Measurements from ENCODE around the gene CDH5. TPM values are rescaled to one million over a fixed set of nuclear protein-coding genes. Genes with fewer than 3 reads are reported as not detected.
A peak's percentile ranks its signal among the peaks of the same experiment; 100 is the strongest.

Gene CDH5
- total and polyA plus RNA-seq, 2 donors: 7.5 to 12.0 TPM

GRCh38 chr16:66397736-66398433 lies 31.4 kb downstream of the CDH5 start:
- H3K4me1 ChIP-seq (ENCODE audit: control insufficient read depth in 2 of 2, insufficient read depth in 2 of 2, low read length in 2 of 2): no peaks in the 10 kb centered on the region
- H3K4me3 ChIP-seq (ENCODE audit: low read length in 2 of 2): no peak overlapping the region
- H3K27ac ChIP-seq (ENCODE audit: low read depth in 1 of 2, low read length in 1 of 2): no peak overlapping the region
- no peaks in the 10 kb centered on the region for H3K36me3 ChIP-seq (ENCODE audit: control insufficient read depth in 2 of 2, insufficient read depth in 2 of 2, low read length in 1 of 2)
- no peak for DNase-seq (ENCODE audit: low read depth in 6 of 9, low spot score in 9 of 9)
- WGBS: 79% methylated on average over 5 of the region's 5 CpGs
- peaks cover 0 to 2% of the 10 kb centered on the region in 2 donors for H3K27me3 ChIP-seq (ENCODE audit: control insufficient read depth in 2 of 2, insufficient read depth in 1 of 2, low read length in 1 of 2)
- no peaks in the 10 kb centered on the region for H3K9me3 ChIP-seq (ENCODE audit: control insufficient read depth in 2 of 2, insufficient read depth in 1 of 2, low read length in 1 of 2)

GRCh38 chr16:66399031-66399430 lies 32.5 kb downstream of the CDH5 start:
- Histone ChIP-seq H3K27me3 (ENCODE audit: control insufficient read depth in 2 of 2, insufficient read depth in 1 of 2, low read length in 1 of 2) (peaks cover 0 to 5% of the 10 kb centered on the region in 2 donors), H3K27ac (ENCODE audit: low read depth in 1 of 2, low read length in 1 of 2) (no peak overlapping the region), H3K9me3 (ENCODE audit: control insufficient read depth in 2 of 2, insufficient read depth in 1 of 2, low read length in 1 of 2) (no peaks in the 10 kb centered on the region), H3K36me3 (ENCODE audit: control insufficient read depth in 2 of 2, insufficient read depth in 2 of 2, low read length in 1 of 2) (no peaks in the 10 kb centered on the region), H3K4me1 (ENCODE audit: control insufficient read depth in 2 of 2, insufficient read depth in 2 of 2, low read length in 2 of 2) (no peaks in the 10 kb centered on the region), H3K4me3 (ENCODE audit: low read length in 2 of 2) (no peak overlapping the region)
- no peak for DNase-seq (ENCODE audit: low read depth in 6 of 9, low spot score in 9 of 9)
- 93% methylated on average over 3 of the region's 3 CpGs for WGBS

GRCh38 chr16:66399930-66400329 lies 33.4 kb downstream of the CDH5 start:
- Histone ChIP-seq H3K27ac (ENCODE audit: low read depth in 1 of 2, low read length in 1 of 2) (no peak overlapping the region), H3K36me3 (ENCODE audit: control insufficient read depth in 2 of 2, insufficient read depth in 2 of 2, low read length in 1 of 2) (no peaks in the 10 kb centered on the region)
- WGBS: 95% methylated on average over 3 of the region's 3 CpGs

GRCh38 chr16:66400503-66401380 lies 34.3 kb downstream of the CDH5 start:
- no peaks in the 10 kb centered on the region for H3K36me3 ChIP-seq (ENCODE audit: control insufficient read depth in 2 of 2, insufficient read depth in 2 of 2, low read length in 1 of 2)
- WGBS: 92% methylated on average over 20 of the region's 20 CpGs
- H3K4me3 ChIP-seq (ENCODE audit: low read length in 2 of 2): no peak overlapping the region
- DNase-seq (ENCODE audit: low read depth in 6 of 9, low spot score in 9 of 9): peak in 1 of 9 donors; percentile 10
- peaks cover under 1 to 10% of the 10 kb centered on the region in 2 donors for H3K27me3 ChIP-seq (ENCODE audit: control insufficient read depth in 2 of 2, insufficient read depth in 1 of 2, low read length in 1 of 2)
- H3K27ac ChIP-seq (ENCODE audit: low read depth in 1 of 2, low read length in 1 of 2): no peak overlapping the region
- no peaks in the 10 kb centered on the region for H3K4me1 ChIP-seq (ENCODE audit: control insufficient read depth in 2 of 2, insufficient read depth in 2 of 2, low read length in 2 of 2)
- H3K9me3 ChIP-seq (ENCODE audit: control insufficient read depth in 2 of 2, insufficient read depth in 1 of 2, low read length in 1 of 2): no peaks in the 10 kb centered on the region

More at GRCh38 chr16:66399930-66400329, 33.4 kb downstream of the CDH5 start:
- H3K27me3 ChIP-seq (ENCODE audit: control insufficient read depth in 2 of 2, insufficient read depth in 1 of 2, low read length in 1 of 2): peaks cover 0 to 5% of the 10 kb centered on the region in 2 donors
- no peaks in the 10 kb centered on the region for H3K9me3 ChIP-seq (ENCODE audit: control insufficient read depth in 2 of 2, insufficient read depth in 1 of 2, low read length in 1 of 2)
- no peak overlapping the region for H3K4me3 ChIP-seq (ENCODE audit: low read length in 2 of 2)
- H3K4me1 ChIP-seq (ENCODE audit: control insufficient read depth in 2 of 2, insufficient read depth in 2 of 2, low read length in 2 of 2): no peaks in the 10 kb centered on the region
- DNase-seq (ENCODE audit: low read depth in 6 of 9, low spot score in 9 of 9): no peak

- 89% methylated on average over 11 of the region's 11 CpGs for WGBS
- no peak overlapping the region for H3K4me3 ChIP-seq (ENCODE audit: low read length in 2 of 2)
- H3K27ac ChIP-seq (ENCODE audit: low read depth in 1 of 2, low read length in 1 of 2): no peak overlapping the region
- H3K36me3 ChIP-seq (ENCODE audit: control insufficient read depth in 2 of 2, insufficient read depth in 2 of 2, low read length in 1 of 2): no peaks in the 10 kb centered on the region
- peaks cover 0 to 3% of the 10 kb centered on the region in 2 donors for H3K4me1 ChIP-seq (ENCODE audit: control insufficient read depth in 2 of 2, insufficient read depth in 2 of 2, low read length in 2 of 2)
- no peak for DNase-seq (ENCODE audit: low read depth in 6 of 9, low spot score in 9 of 9)
- no peaks in the 10 kb centered on the region for H3K9me3 ChIP-seq (ENCODE audit: control insufficient read depth in 2 of 2, insufficient read depth in 1 of 2, low read length in 1 of 2)
- H3K27me3 ChIP-seq (ENCODE audit: control insufficient read depth in 2 of 2, insufficient read depth in 1 of 2, low read length in 1 of 2): peaks cover 2 to 17% of the 10 kb centered on the region in 2 donors
Measured at GRCh38 chr16:66401610-66402009, 35.1 kb downstream of the CDH5 start.

GRCh38 chr16:66402166-66402565 lies 35.7 kb downstream of the CDH5 start:
- H3K27me3 ChIP-seq (ENCODE audit: control insufficient read depth in 2 of 2, insufficient read depth in 1 of 2, low read length in 1 of 2): peaks cover 2 to 22% of the 10 kb centered on the region in 2 donors
- H3K4me1 ChIP-seq (ENCODE audit: control insufficient read depth in 2 of 2, insufficient read depth in 2 of 2, low read length in 2 of 2): peaks cover 0 to 7% of the 10 kb centered on the region in 2 donors
- H3K4me3 ChIP-seq (ENCODE audit: low read length in 2 of 2): no peak overlapping the region
- WGBS: 96% methylated on average over 12 of the region's 12 CpGs
- no peak overlapping the region for H3K27ac ChIP-seq (ENCODE audit: low read depth in 1 of 2, low read length in 1 of 2)
- no peak for DNase-seq (ENCODE audit: low read depth in 6 of 9, low spot score in 9 of 9)
- no peaks in the 10 kb centered on the region for H3K36me3 ChIP-seq (ENCODE audit: control insufficient read depth in 2 of 2, insufficient read depth in 2 of 2, low read length in 1 of 2)
- no peaks in the 10 kb centered on the region for H3K9me3 ChIP-seq (ENCODE audit: control insufficient read depth in 2 of 2, insufficient read depth in 1 of 2, low read length in 1 of 2)

- no peak for DNase-seq (ENCODE audit: low read depth in 6 of 9, low spot score in 9 of 9)
- Histone ChIP-seq H3K4me3 (ENCODE audit: low read length in 2 of 2) (no peak overlapping the region), H3K27me3 (ENCODE audit: control insufficient read depth in 2 of 2, insufficient read depth in 1 of 2, low read length in 1 of 2) (peaks cover 2 to 22% of the 10 kb centered on the region in 2 donors), H3K4me1 (ENCODE audit: control insufficient read depth in 2 of 2, insufficient read depth in 2 of 2, low read length in 2 of 2) (peaks cover 0 to 7% of the 10 kb centered on the region in 2 donors), H3K27ac (ENCODE audit: low read depth in 1 of 2, low read length in 1 of 2) (no peak overlapping the region), H3K36me3 (ENCODE audit: control insufficient read depth in 2 of 2, insufficient read depth in 2 of 2, low read length in 1 of 2) (no peaks in the 10 kb centered on the region), H3K9me3 (ENCODE audit: control insufficient read depth in 2 of 2, insufficient read depth in 1 of 2, low read length in 1 of 2) (no peaks in the 10 kb centered on the region)
- WGBS: 97% methylated on average over 61 of the region's 61 CpGs
Measured at GRCh38 chr16:66402591-66403230, 36.2 kb downstream of the CDH5 start.

- H3K4me1 ChIP-seq (ENCODE audit: control insufficient read depth in 2 of 2, insufficient read depth in 2 of 2, low read length in 2 of 2): peaks cover 4 to 16% of the 10 kb centered on the region in 2 donors
- no peaks in the 10 kb centered on the region for H3K9me3 ChIP-seq (ENCODE audit: control insufficient read depth in 2 of 2, insufficient read depth in 1 of 2, low read length in 1 of 2)
- H3K27ac ChIP-seq (ENCODE audit: low read depth in 1 of 2, low read length in 1 of 2): no peak overlapping the region
- DNase-seq (ENCODE audit: low read depth in 6 of 9, low spot score in 9 of 9): no peak
- no peaks in the 10 kb centered on the region for H3K36me3 ChIP-seq (ENCODE audit: control insufficient read depth in 2 of 2, insufficient read depth in 2 of 2, low read length in 1 of 2)
- H3K4me3 ChIP-seq (ENCODE audit: low read length in 2 of 2): no peak overlapping the region
- WGBS: 87% methylated on average over 5 of the region's 5 CpGs
- H3K27me3 ChIP-seq (ENCODE audit: control insufficient read depth in 2 of 2, insufficient read depth in 1 of 2, low read length in 1 of 2): peaks cover 2 to 22% of the 10 kb centered on the region in 2 donors
Measured at GRCh38 chr16:66403531-66404145, 37.1 kb downstream of the CDH5 start.

All from thymus (tissue), 11 donors.